SU-DHL-6 (cell line): Measurements from ENCODE around the gene SDR39U1.

Experiments
- CTCF ChIP-seq: fragments of 200-600 bp; sonication (generic); IDR thresholded peaks from one replicate; pipeline ENCODE4 v1.5.1; 2017; ENCODE audit warnings: antibody characterized with exemption, mild to moderate bottlenecking, low read length, moderate library complexity; ENCODE audit not compliant: insufficient read depth, poor library complexity, severe bottlenecking
- EZH2phosphoT487 ChIP-seq: fragments of 200-600 bp; sonication (generic), shearing (Covaris generic); conservative IDR thresholded peaks from 2 replicates; pipeline ENCODE4 v1.6.1; 2018; ENCODE audit warnings: mild to moderate bottlenecking, antibody characterized with exemption, low read length, moderate library complexity, mixed read lengths

- TF ChIP-seq CTCF (no peak), EZH2phosphoT487 (no peak)
Observed at GRCh38 chr14:24475261-24475660, 32.7 kb upstream of the SDR39U1 start.
